Measurements from ENCODE around the gene DLG5.

DNA sequence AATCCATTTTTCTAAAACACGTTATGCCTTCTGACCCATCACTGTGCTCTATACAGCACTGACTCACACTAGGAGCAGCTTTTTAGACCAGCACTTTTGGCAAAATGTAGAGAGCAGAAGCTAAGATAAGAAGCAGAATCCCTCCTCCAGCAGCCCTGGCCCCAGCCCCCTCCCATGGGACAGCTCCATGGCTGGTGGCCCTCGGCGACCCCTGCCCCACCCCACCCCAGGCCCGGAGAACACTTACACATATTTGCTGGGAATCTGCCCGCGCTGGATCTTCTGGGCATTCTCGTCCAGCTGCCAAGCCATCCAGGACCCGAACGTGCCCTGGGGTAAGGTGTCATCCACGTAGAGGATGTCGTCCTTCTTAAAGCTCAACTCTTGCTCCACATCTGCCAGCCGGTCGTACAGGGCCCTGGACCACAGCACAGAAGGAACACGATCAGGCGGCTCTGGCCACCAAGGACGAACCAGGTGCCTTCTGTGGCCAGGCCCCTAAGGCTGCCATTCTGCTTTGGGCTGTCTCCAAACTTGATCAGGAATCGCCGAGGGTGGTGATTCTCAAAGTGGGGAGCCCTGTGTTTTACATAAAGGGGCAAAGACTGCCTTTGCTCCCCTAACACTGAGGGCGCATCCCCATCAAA, 119.9 kb downstream of the DLG5 start:
- TF ChIP-seq, protein P1, sequence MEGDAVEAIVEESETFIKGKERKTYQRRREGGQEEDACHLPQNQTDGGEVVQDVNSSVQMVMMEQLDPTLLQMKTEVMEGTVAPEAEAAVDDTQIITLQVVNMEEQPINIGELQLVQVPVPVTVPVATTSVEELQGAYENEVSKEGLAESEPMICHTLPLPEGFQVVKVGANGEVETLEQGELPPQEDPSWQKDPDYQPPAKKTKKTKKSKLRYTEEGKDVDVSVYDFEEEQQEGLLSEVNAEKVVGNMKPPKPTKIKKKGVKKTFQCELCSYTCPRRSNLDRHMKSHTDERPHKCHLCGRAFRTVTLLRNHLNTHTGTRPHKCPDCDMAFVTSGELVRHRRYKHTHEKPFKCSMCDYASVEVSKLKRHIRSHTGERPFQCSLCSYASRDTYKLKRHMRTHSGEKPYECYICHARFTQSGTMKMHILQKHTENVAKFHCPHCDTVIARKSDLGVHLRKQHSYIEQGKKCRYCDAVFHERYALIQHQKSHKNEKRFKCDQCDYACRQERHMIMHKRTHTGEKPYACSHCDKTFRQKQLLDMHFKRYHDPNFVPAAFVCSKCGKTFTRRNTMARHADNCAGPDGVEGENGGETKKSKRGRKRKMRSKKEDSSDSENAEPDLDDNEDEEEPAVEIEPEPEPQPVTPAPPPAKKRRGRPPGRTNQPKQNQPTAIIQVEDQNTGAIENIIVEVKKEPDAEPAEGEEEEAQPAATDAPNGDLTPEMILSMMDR (conservative IDR thresholded peaks at IDR 0.05; ENCODE audit: low read length): no peak
- no peak for TF ChIP-seq EZH2phosphoT487 (IDR thresholded peaks at IDR 0.05; ENCODE audit: borderline replicate concordance)

Measured in Loucy (cell line).